ES-I3 (cell line): ENCODE results near the gene CTSO.
"Not testable (repeated sequence)": the region's sequence is repeated elsewhere in the genome, so short reads cannot be mapped to it uniquely, and the experiment has no call there.

ENCODE experiments used
- H3K36me3 ChIP-seq: 2 replicates; pipeline ENCODE4 v1.6.1; 2013; ENCODE audit warnings: mild to moderate bottlenecking, low read length, control low read depth, moderate library complexity; ENCODE audit not compliant: insufficient read depth
- H3K4me1 ChIP-seq: 2 replicates; pipeline ENCODE4 v1.6.1; 2013; ENCODE audit warnings: mild to moderate bottlenecking, control low read depth, low read length; ENCODE audit not compliant: insufficient read depth
- H3K9ac ChIP-seq: 2 replicates; pipeline ENCODE4 v1.6.1; 2013; ENCODE audit warnings: low read depth, mild to moderate bottlenecking, low read length, moderate library complexity
- H3K9me3 ChIP-seq: 2 replicates; pipeline ENCODE4 v1.6.1; 2013; ENCODE audit warnings: mild to moderate bottlenecking, low read length, moderate library complexity; ENCODE audit not compliant: control insufficient read depth, insufficient read depth

CTSO gene

GRCh38 chr4:155906554-155907247, 47.0 kb downstream of the CTSO start:
- Histone ChIP-seq H3K9ac (no peak overlapping the region), H3K36me3 (no peaks in the 10 kb centered on the region), H3K9me3 (no peaks in the 10 kb centered on the region), H3K4me1 (no peaks in the 10 kb centered on the region)

- no peaks in the 10 kb centered on the region for H3K36me3 ChIP-seq
- no peak overlapping the region for H3K9ac ChIP-seq
- no peaks in the 10 kb centered on the region for H3K9me3 ChIP-seq
- peaks cover 4% of the 10 kb centered on the region; the same call in 1 of the 2 replicates for H3K4me1 ChIP-seq
Observed at GRCh38 chr4:155904331-155904730, 49.3 kb downstream of the CTSO start.

GRCh38 chr4:155903453-155903852, 50.2 kb downstream of the CTSO start, which contains the start of gene TDO2:
Gene TDO2, plus strand, starts transcription at chr4:155903696. Its CDS starts 63 bp downstream, at chr4:155903759.
- no peaks in the 10 kb centered on the region for H3K9me3 ChIP-seq
- H3K36me3 ChIP-seq, result no peaks in the 10 kb centered on the region

GRCh38 chr4:155901013-155901412, 52.7 kb downstream of the CTSO start:
- Histone ChIP-seq H3K36me3 (no peaks in the 10 kb centered on the region), H3K9ac (no peak overlapping the region), H3K9me3 (no peaks in the 10 kb centered on the region), H3K4me1 (peaks cover 4% of the 10 kb centered on the region; the same call in 1 of the 2 replicates)

More at GRCh38 chr4:155903453-155903852, 50.2 kb downstream of the CTSO start, which contains the start of gene TDO2:
- peaks cover 4% of the 10 kb centered on the region; the same call in 1 of the 2 replicates for H3K4me1 ChIP-seq
- no peak within 1 kb of the TSS for H3K9ac ChIP-seq

GRCh38 chr4:155900381-155900780, 53.3 kb downstream of the CTSO start:
- Histone ChIP-seq H3K9ac (no peak overlapping the region), H3K4me1 (peaks cover 4% of the 10 kb centered on the region; the same call in 1 of the 2 replicates), H3K36me3 (no peaks in the 10 kb centered on the region), H3K9me3 (no peaks in the 10 kb centered on the region)

GRCh38 chr4:155899891-155900290, 53.8 kb downstream of the CTSO start:
- no peaks in the 10 kb centered on the region for H3K9me3 ChIP-seq
- no peaks in the 10 kb centered on the region for H3K36me3 ChIP-seq
- H3K9ac ChIP-seq, result no peak overlapping the region
- peaks cover 4% of the 10 kb centered on the region; the same call in 1 of the 2 replicates for H3K4me1 ChIP-seq

- H3K36me3 ChIP-seq, H3K9ac ChIP-seq, H3K9me3 ChIP-seq, H3K4me1 ChIP-seq: not testable (repeated sequence)
Observed at GRCh38 chr4:155898371-155898770, 55.3 kb downstream of the CTSO start.

- Histone ChIP-seq H3K36me3 (no peaks in the 10 kb centered on the region), H3K9ac (no peak overlapping the region), H3K9me3 (peaks cover 6% of the 10 kb centered on the region; the same call in 1 of the 2 replicates), H3K4me1 (no peaks in the 10 kb centered on the region)
Observed at GRCh38 chr4:155891058-155891457, 62.6 kb downstream of the CTSO start.

GRCh38 chr4:155889946-155890345, 63.7 kb downstream of the CTSO start:
- no peak overlapping the region for H3K9ac ChIP-seq
- H3K4me1 ChIP-seq, result no peaks in the 10 kb centered on the region
- H3K9me3 ChIP-seq, result peaks cover 6% of the 10 kb centered on the region; the same call in 1 of the 2 replicates
- no peaks in the 10 kb centered on the region for H3K36me3 ChIP-seq

GRCh38 chr4:155889031-155889793, 64.5 kb downstream of the CTSO start:
- Histone ChIP-seq H3K36me3 (no peaks in the 10 kb centered on the region), H3K9ac (no peak overlapping the region), H3K9me3 (peaks cover 6% of the 10 kb centered on the region; the same call in 1 of the 2 replicates), H3K4me1 (no peaks in the 10 kb centered on the region)

GRCh38 chr4:155887847-155888570, 65.7 kb downstream of the CTSO start:
- H3K9me3 ChIP-seq, result peaks cover 6% of the 10 kb centered on the region; the same call in 1 of the 2 replicates
- no peaks in the 10 kb centered on the region for H3K4me1 ChIP-seq
- no peaks in the 10 kb centered on the region for H3K36me3 ChIP-seq
- no peak overlapping the region for H3K9ac ChIP-seq

- H3K9ac ChIP-seq, result no peak overlapping the region
- H3K36me3 ChIP-seq, result no peaks in the 10 kb centered on the region
- peaks cover 6% of the 10 kb centered on the region; the same call in 1 of the 2 replicates for H3K9me3 ChIP-seq
- no peaks in the 10 kb centered on the region for H3K4me1 ChIP-seq
Observed at GRCh38 chr4:155887045-155887444, 66.6 kb downstream of the CTSO start.

GRCh38 chr4:155885666-155886065, 68.0 kb downstream of the CTSO start:
- Histone ChIP-seq H3K4me1 (no peaks in the 10 kb centered on the region), H3K9me3 (peaks cover 6% of the 10 kb centered on the region; the same call in 1 of the 2 replicates), H3K36me3 (no peaks in the 10 kb centered on the region), H3K9ac (no peak overlapping the region)

GRCh38 chr4:155883895-155884294, 69.8 kb downstream of the CTSO start:
- Histone ChIP-seq H3K36me3 (no peaks in the 10 kb centered on the region), H3K9me3 (no peaks in the 10 kb centered on the region; the same call in 1 of the 2 replicates), H3K9ac (no peak overlapping the region), H3K4me1 (no peaks in the 10 kb centered on the region)
